A673 (cell line): Measurements from ENCODE around the gene PADI3. TPM values are rescaled to one million over a fixed set of nuclear protein-coding genes. Genes with fewer than 3 reads are reported as not detected.

Experiments used
- BruUV-seq: library from RNA; stranded (reverse); fragments of 400-500 nt; replicated peaks from 2 replicates; lab custom pipeline; 2021; lab: Mats Ljungman, UMichigan
- CTCF ChIA-PET: fragments of 300-600 bp; sonication (Branson Sonifier 250); formaldehyde crosslinking; loops from one replicate; lab custom pipeline; 2022; ENCODE audit warnings: antibody characterized with exemption; lab: Charles Lee
- POLR2A ChIA-PET: fragments of 300-600 bp; sonication (Branson Sonifier 250); formaldehyde crosslinking; loops from one replicate; lab custom pipeline; 2022; ENCODE audit warnings: antibody characterized with exemption; ENCODE audit not compliant: low non-redundant PET; lab: Charles Lee
- DNase-seq: peaks from one replicate; pipeline ENCODE4 v3.0.0-alpha.2; 2015; ENCODE audit warnings: low spot score
- H3K27ac ChIP-seq: fragments of 200-600 bp; sonication (generic); 2 replicates; pipeline ENCODE4 v1.5.1; 2016; ENCODE audit warnings: mixed run types, low read depth, mild to moderate bottlenecking, mixed read lengths, antibody characterized with exemption, low read length; ENCODE audit not compliant: poor library complexity, severe bottlenecking
- H3K27me3 ChIP-seq: fragments of 200-600 bp; sonication (generic); replicated peaks from 2 replicates; pipeline ENCODE4 v1.6.1; 2017; ENCODE audit warnings: mixed run types, low read depth, mild to moderate bottlenecking, mixed read lengths, antibody characterized with exemption, low read length; ENCODE audit not compliant: insufficient read depth, poor library complexity
- H3K36me3 ChIP-seq: fragments of 200-600 bp; sonication (generic); 2 replicates; pipeline ENCODE4 v1.6.1; 2016; ENCODE audit warnings: mixed run types, mild to moderate bottlenecking, mixed read lengths, antibody characterized with exemption, low read length; ENCODE audit not compliant: insufficient read depth, poor library complexity, severe bottlenecking
- H3K4me1 ChIP-seq: fragments of 200-600 bp; sonication (generic); 2 replicates; pipeline ENCODE4 v1.6.1; 2017; ENCODE audit warnings: mixed run types, mild to moderate bottlenecking, mixed read lengths, antibody characterized with exemption, low read length; ENCODE audit not compliant: insufficient read depth, poor library complexity, severe bottlenecking
- H3K4me3 ChIP-seq: fragments of 200-600 bp; sonication (generic); 2 replicates; pipeline ENCODE4 v1.5.1; 2016; ENCODE audit warnings: low read depth, mixed run types, mild to moderate bottlenecking, mixed read lengths, low read length; ENCODE audit not compliant: poor library complexity, severe bottlenecking
- H3K9me3 ChIP-seq: fragments of 200-600 bp; sonication (generic); 2 replicates; pipeline ENCODE4 v1.6.1; 2016; ENCODE audit warnings: mixed run types, low read depth, mild to moderate bottlenecking, mixed read lengths, antibody characterized with exemption, low read length; ENCODE audit not compliant: poor library complexity, severe bottlenecking
- EZH2 ChIP-seq: fragments of 200-600 bp; sonication (generic); IDR thresholded peaks from 2 replicates; pipeline ENCODE4 v1.6.1; 2017; ENCODE audit warnings: borderline replicate concordance, low read depth, mild to moderate bottlenecking, mixed read lengths, antibody characterized with exemption, low read length; ENCODE audit not compliant: poor library complexity, severe bottlenecking
- intact Hi-C: fragments of 100-400 bp; cut with micrococcal nuclease; formaldehyde crosslinking; loops from one replicate; pipeline ENCODE4 v1.10.0; 2022; ENCODE audit not compliant: unreplicated experiment
- total RNA-seq: library from RNA; stranded (reverse); gene quantifications from 2 replicates; pipeline ENCODE4 v1.2.3, GENCODE V29; 2021
- TF ChIP-seq, protein P1 (sequence below): fragments of 300-800, 200-600 bp; sonication (generic); conservative IDR thresholded peaks from 2 replicates; pipeline ENCODE4 v1.5.1; 2017; ENCODE audit warnings: low read depth, mild to moderate bottlenecking, antibody characterized with exemption, low read length, moderate library complexity, mixed read lengths

Gene PADI3
- total RNA-seq, 1 experiment from 2014 or later = 0.26 TPM

DNA sequence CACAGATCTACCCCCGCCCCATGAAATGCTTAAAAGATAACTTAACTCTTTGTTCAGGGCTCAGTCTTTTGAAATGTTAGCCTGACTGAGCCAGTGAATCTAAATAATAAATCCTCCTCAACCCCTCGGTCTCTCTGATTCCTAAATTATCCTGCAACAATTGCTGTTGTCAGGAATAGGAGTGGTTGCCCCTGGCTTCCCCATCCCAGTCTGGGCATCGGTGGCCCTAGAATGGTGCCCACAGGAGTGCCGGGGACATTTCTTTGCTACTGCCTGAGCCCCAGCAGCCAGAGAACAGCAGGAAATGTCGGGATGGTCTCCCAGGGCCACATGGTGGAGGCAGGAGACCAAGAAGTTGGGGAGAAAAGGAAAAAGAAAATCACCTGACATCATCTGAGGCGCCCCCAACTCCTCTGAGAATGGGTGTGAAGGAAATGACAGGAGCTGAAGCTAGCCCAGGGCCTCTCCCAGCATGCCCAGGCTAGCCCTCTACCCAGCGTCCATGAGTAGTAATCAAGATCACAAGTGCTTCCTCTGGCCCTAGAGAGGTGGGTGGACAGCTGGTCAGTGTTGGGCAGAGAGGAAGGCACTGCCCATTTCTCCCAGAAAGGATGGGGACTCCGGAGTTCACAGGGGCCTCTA lies 60.6 kb downstream of the PADI3 start:
- CTCF ChIA-PET = interaction anchor here (0.6 kb wide), 1 partner anchor 35 kb away, joined by 9 read pairs; no protein-coding TSS in a partner anchor
- intact Hi-C loops = no loop called here
- Histone ChIP-seq H3K4me3 (no peak overlapping the region), H3K27ac (no peak overlapping the region), H3K4me1 (no peaks in the 10 kb centered on the region), H3K27me3 (no peaks in the 10 kb centered on the region), H3K9me3 (no peaks in the 10 kb centered on the region), H3K36me3 (no peaks in the 10 kb centered on the region)
- DNase-seq = no peak
- TF ChIP-seq, protein P1, sequence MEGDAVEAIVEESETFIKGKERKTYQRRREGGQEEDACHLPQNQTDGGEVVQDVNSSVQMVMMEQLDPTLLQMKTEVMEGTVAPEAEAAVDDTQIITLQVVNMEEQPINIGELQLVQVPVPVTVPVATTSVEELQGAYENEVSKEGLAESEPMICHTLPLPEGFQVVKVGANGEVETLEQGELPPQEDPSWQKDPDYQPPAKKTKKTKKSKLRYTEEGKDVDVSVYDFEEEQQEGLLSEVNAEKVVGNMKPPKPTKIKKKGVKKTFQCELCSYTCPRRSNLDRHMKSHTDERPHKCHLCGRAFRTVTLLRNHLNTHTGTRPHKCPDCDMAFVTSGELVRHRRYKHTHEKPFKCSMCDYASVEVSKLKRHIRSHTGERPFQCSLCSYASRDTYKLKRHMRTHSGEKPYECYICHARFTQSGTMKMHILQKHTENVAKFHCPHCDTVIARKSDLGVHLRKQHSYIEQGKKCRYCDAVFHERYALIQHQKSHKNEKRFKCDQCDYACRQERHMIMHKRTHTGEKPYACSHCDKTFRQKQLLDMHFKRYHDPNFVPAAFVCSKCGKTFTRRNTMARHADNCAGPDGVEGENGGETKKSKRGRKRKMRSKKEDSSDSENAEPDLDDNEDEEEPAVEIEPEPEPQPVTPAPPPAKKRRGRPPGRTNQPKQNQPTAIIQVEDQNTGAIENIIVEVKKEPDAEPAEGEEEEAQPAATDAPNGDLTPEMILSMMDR = no peak
- TF ChIP-seq EZH2 = no peak
- no TSS peak for BruUV-seq
- POLR2A ChIA-PET = no interaction called here

DNA sequence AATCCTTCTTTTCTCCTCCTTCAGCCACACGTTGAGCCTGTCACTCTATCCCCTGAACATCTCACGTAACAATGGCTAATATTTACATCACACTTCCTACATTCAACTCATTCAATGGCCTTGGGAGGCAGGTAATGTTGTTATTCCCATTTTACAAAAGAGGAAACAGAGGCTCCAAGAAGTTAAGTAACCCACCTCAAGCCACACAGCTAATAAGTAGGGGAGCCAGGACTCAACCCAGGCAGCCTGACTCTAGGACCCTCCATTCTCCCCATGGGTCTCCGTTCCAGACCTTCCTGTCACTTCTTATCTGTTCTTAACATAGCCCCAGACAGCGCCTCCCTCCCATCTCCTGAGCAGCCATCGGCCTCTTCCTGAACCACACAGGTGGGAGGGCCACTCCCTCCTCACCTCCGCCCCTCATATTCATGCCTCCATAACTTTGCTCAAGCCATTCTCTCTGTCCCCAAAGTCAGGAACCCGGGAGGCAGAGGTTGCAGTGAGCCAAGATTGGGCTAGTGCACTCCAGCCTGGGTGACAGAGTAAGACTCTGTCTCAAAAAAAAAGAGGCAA lies 61.3 kb downstream of the PADI3 start:
- CTCF ChIA-PET = no interaction called here
- TF ChIP-seq, protein P1 = no peak
- TF ChIP-seq EZH2 = no peak

DNA sequence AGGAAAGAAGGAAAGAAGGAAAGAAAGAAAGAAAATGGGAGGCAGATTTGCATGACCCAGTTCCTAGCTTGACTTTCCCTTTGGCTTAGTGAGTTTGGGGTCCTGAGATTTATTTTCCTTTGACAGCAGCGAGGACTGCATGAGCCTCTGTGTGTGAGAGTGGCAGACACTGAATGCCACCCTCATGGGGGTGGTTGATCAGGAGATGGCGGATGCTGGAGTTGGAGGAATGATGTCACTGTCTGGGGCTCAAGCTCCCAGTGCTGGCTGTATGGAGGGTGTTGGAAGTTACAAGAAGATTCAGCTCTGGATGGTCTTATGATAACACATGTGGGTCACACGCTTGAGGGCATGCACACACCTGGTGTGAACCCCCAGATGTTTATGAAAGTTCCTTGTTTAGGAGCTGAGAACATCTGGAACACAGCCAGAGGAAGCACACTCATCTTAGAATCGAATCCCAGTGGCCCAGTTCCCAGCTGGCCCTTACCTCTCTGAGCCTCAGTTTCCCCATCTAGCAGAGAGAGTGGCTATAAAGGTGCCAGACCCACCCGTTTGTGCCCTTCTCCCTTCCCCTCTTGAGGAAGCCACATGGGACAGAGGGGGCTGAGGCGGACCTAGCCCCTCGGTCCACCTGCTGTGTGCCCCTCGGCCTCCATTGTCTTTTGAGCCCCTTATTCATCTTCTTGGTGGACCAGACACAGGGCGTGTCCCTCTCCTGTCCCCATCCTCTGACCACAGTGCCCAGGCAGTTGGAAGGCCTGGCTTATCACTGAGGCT lies 64.8 kb downstream of the PADI3 start:
- DNase-seq = no peak
- CTCF ChIA-PET = no interaction called here

More for the DNA sequence above, 61.3 kb downstream of the PADI3 start:
- intact Hi-C loops = no loop called here
- POLR2A ChIA-PET = no interaction called here
- no peaks in the 10 kb centered on the region for H3K4me1 ChIP-seq
- no peak overlapping the region for H3K27ac ChIP-seq
- H3K36me3 ChIP-seq = no peaks in the 10 kb centered on the region
- no peaks in the 10 kb centered on the region for H3K9me3 ChIP-seq
- BruUV-seq = no TSS peak
- no peak for DNase-seq
- H3K4me3 ChIP-seq = no peak overlapping the region
- no peaks in the 10 kb centered on the region for H3K27me3 ChIP-seq

More for the DNA sequence above, 64.8 kb downstream of the PADI3 start:
- POLR2A ChIA-PET = no interaction called here
- no TSS peak for BruUV-seq
- Histone ChIP-seq H3K9me3 (no peaks in the 10 kb centered on the region), H3K36me3 (no peaks in the 10 kb centered on the region), H3K4me1 (no peaks in the 10 kb centered on the region), H3K27me3 (no peaks in the 10 kb centered on the region), H3K27ac (no peak overlapping the region), H3K4me3 (no peak overlapping the region)
- intact Hi-C loops = no loop called here
- TF ChIP-seq, protein P1 = no peak
